ENCODE data around the gene TMEM181.
"Not testable (repeated sequence)": the region's sequence is repeated elsewhere in the genome, so short reads cannot be mapped to it uniquely, and the experiment has no call there.

Gene TMEM181

DNA sequence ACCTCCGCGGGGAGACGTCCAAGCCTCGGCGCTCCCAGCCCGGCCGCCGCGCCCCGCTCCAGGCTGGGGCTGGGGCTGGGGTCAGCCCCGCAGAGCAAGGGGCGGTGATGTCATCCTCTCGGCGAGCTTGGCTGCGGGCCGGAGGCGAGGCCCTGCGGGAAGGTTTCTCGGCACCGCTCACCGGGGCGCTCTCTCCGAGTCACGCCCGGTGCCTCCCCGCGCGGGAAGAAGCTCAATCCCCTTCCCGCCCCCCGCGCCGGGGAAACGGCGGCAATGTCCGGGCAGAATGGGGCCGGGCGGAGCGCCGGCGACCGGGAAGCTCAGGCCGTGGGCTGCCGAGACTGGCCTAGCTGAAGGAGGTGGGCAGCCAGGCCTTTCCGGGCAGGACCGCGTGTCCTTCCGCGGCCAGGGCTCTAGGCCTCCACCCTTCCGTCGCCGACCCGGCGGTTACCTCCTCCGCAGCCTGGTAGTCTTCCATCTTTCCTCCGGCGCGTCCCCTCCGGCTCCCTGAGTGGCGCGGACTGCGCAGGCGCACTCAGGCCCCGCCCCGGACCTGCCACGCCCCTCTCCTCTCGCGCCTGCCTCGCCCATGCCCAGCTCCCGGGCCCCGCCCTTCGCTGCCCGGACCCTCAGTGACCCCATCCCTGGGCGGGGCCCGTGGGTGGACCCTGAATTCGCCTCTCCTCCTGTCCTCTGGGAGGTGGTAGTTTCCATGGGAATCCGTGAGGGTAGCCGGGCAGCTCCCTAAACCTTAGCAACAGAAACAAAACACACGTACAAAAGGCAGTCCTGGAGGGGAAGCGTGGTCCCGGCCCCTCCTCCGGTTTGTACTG, 84.6 kb downstream of the TMEM181 start, which contains the start of gene DYNLT1:
Gene DYNLT1 (minus strand): TSS at position 513 of the 833 bp plus-strand sequence. CDS start 35 bp downstream, at position 478.
- DNase-seq: peak; percentile 87

DNA sequence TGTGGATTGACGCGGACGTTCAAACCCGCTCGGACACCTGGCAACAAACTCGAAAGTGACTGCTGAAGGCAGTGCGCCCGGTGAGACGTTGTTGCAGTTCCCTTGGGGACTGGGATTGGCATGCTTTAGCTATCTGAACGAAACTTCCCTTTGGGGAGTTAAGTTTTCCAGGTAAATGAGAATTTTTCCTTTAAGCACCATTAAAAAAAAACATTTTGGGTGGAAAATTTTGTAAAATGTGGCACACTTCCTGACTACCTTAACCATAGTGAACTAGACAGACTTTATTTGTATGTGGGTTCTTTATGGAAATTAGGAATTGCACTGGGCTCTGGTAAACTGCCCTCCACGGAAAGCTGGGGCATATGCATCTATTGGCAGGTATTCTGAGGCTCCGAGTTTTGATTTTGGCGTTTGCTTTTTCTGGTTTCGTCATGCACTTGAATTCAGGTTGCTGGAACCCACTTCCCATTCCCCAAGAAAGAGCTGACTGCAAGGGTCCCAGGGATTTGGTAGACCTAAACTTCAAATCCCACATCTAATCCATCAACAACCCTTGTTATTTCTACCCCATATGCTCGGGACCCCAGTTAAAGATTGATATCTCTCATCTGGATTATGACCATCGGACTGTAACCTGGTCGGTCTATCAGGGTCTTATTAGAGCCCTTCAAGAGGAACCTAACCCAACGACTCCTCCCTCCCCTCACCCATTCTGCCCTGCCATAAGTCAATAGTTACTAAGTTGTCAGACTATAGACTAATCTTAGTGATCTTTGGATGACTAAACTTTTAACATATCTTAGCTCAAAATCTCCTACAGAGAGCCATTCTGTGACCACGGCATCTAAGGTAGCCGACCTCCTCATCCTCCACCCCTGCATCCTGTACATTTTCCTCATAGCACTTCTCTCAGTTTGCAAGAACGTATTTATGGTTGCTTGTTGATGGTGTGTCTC, 85.5 kb downstream of the TMEM181 start:
- no peak for DNase-seq

DNA sequence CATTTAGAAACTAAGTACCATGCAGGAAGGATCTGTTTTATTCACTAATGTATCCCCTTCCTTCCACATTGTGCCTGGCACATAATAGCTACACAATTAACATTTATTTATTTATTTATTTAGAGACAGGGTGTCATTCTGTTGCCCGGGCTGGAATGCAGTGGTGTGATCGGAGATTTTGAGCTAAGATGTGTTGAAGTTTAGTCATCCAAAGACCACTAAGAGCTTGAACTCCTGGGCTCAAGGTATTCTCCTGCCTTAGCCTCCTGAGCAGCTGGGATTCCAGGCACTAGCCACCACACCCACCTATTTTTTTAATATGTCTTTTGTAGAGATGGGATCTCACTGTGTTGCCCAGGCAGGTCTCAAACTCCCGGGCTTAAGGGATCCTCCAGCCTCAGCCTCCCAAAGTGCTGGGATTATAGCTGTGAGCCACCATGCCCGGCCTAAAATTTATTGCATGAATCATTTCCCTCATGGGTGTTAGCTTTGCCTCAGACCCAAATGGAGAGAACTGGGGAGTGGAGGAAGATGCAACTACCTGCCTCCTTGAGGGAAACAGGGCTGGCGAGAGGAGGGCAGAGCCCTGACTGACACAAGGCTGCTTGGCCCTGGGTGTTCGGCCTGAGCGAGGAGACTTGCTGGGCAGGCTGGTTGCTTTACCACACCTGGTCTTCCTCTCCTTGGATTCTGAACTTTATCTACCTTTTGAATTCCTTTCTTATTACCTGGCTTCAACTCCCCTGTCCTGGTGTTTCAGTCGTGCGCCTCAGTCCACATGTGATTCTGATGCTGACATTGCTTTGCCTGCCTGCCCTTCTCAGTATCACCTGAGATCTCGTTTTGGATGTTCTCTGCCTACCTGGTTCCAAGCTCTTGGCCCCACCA, 86.4 kb downstream of the TMEM181 start:
- no peak for DNase-seq

DNA sequence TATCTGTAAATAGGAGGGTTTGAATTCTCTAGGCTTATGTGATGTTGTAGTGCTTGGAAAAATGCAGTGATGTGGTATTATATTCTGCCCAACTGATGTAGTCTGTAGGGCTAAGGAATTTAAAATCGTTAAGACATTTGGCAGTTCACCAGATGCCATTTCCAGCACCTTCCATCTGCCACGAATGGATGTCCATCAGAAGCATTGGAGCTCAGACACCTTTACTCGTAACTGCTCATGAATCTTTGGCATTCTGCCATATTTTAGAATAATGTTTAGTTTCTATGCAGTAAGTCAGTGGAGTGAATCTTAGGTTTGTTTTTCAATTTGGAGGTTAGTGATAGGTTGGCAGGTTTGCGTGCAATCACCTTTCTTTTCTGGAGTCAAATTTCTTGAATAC, 87.6 kb downstream of the TMEM181 start:
- no peak for DNase-seq

DNA sequence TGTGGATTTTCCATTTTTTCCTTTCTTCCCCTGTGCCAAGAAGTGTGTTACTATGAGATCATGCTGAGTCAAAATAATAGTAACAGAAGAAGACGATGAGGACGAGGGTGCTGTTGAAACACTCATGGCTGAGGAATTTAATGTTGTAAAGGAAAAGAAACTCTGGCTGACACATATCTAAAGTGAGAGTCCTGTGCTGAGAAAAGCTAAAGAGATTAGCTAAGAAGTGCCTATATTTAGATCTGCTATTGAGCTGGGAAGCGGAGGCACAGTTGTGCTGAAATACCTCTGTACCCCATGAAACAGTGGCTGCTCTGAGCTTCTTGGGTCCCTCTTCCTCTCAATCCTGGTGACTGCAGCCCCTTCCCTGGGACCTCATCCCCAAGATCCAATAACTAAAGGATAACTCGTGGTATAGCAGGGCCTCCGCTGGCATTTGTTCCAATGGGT, 88.8 kb downstream of the TMEM181 start:
- no peak for DNase-seq

DNA sequence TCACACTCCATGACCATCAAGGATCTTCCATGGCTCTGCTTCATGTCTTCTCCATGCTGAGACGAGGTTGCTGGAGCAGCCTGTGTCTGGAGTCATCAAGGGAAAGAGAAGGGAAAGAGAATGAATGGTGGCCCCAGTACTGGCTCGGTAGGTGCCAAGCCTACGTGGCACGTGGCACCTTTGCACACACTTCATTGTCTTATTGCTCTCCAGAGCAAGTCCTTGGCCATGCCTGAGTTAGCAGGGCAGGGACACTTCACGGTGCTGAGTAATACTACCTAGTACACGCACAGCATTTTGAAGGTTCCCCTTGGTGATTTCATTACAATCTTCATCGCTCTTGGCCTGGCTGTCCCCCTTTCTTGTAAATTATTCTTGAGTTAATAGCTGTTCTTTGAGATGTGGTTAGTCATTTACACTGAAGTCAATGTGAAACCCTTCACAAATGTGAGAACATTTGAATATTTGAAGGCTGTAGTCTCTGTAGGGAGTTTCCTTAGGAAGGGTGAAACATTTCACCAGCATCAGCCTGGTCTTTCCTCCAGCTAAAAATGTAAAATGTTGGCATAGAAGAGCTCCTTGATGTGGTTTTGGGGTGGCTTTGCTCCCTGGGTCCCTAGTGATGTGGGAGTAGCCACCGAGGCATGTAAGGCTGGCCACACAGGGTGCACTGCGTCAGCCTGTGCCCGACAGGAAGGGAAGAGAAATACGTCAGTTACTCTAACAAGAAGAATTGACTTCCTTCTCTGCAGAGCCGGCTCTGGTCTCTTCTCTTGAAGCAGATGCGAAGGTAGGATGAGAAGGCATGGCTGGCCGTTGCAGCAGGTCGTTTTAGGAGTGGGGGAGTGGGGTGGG, 89.6 kb downstream of the TMEM181 start, which contains the start of gene SYTL3:
Gene SYTL3 (plus strand): TSS at position 766 of the 855 bp plus-strand sequence. CDS start 13,215 bp downstream, outside the sequence.
- no peak for DNase-seq

DNA sequence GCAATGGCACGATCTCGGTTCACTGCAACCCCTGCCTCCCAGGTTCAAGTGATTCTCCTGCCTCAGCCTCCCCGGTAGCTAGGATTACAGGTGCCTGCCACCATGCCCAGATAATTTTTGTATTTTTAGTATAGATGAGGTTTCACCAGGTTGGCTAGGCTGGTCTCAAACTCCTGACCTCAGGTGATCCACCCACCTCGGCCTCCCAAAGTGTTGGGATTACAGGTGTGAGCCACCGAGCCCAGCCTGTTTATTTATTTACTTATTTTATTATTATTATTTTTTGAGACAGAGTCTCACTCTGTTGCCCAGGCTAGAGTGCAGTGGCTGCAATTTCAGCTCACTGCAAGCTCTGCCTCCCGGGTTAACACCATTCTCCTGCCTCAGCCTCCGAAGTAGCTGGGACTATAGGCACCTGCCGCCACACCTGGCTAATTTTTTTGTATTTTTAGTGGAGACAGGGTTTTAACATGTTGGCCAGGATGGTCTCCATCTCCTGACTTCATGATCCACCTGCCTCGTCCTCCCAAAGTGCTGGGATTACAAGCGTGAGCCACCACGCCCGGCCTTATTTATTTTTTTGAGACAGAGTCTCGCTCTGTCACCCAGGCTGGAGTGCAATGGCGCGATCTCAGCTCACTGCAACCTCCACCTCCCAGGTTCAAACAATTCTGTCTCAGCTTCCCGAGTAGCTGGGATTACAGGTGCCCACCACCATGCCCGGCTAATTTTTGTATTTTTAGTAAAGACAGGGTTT, 92.3 kb downstream of the TMEM181 start:
- DNase-seq: not testable (repeated sequence)

DNA sequence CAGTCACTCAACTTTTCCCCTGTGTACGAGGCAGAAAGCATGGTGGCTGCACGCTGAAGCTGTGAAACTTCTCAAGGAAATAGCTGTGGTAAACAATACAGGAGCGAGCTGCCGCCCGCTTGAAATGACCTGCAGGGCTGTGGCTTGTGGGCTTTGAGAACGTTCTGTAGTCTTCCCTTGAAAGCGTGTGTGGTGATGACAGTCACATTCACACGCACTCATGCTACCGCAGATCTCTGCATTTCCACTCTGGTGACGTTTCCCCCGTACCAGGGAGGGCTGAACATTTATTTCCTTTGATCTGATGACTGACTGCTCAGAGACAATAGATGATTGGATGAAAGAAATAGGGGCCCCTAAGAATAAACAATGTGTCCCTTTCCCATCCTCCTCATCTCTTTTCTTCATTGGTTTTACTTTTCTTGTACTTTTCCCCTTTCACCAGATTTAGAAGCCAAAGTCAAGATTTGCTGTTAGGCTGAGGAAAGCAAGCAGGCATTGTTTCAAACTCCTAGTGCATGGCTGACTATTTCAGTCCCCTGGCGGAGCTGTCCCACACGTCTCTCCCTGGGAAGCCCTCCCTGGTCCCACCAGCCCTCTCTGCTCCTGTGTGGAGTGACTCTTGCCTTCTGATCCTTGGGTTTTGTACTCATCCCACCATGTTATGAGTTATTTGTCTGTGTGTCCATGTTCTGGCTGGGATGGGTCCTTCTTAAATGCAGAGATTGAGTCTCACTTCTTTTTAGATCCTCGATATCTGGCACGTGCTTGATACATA, 93.9 kb downstream of the TMEM181 start:
- peak; percentile 78 for DNase-seq

DNA sequence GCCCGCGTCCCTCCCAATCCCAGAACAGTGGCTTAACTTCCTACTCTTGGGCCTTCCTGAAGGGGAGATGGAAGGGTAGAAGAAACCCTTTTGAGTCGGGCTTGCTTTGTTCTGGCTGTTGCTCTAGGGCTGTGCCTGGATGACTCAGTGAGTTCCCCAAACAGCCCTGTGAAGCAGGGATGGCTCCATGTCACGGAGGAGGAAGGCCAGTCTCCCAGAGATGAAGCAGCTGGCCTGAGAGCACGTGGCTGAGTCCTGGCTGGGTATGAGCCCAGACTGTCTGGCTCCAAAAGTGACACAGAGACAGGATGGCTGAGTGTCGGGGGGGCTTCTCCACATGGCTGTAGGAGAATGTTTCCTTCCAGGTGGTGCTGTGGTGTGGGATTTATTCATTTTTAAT, 94.6 kb downstream of the TMEM181 start:
- DNase-seq: no peak

DNA sequence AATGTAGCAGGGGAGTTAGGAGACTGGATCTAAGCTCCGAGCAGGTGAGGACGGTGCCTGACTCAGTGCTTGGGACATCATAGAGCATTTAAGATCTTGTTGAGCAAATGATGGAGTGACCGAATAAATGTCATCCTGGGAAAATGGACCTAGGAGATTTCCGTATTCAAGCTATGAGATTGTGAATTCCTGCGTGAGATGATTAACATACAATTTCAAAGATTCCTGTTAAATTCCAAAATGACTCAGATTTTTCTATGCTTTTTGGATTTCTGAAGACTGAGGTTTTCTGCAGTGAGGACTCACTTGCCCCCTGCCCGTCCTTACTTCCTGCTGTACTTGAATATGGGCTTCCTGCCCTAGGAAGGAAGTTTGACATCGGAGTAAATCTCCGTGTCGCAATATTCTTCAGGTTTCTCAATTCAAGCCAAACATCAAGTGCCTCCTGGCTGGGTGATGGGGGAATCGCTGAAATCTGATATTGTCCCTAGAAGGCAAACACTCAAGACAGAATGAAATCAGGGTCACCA, 95.1 kb downstream of the TMEM181 start:
- DNase-seq: no peak

DNA sequence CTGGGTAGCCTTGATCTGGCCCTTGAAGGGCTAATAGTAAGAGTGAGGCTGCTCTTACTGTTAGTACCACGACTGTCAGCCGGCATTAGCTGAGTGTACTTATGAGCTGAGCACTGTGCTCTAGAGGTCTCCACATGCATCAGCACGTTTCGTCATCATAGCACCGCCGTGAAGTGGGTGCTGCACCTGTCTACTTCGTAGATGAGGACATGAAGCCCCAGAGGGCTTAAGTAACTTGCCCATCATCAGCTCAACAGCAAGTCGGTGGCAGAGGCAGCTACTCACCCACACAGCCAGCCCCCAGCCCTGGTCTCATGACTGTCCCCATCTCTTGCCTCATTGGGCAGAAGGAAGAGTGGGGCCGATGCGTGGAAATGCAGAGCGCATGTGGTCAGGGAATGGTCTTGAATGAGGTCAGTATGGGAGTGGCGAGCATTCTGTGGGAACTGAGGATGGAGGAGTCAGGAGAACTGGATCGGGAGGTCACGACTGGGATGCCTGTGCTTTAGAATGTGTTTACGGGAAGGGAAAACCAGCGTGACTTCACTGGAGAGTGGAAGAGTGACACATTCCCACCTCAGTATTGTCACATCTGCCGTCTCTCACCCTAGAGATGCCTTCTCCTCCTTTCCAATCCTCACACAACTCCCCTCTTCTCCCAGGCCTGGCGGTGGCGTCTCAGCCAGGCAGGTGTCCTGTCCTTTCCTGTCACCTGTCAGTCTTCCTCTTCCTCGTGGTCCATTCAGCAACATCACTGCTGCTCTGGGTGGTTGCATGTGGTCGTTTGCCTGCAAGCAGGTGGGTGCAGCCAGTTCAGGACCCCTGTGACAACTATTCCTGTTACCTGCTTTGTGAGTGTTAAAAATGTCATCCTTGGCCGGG, 95.9 kb downstream of the TMEM181 start:
- DNase-seq: no peak

DNA sequence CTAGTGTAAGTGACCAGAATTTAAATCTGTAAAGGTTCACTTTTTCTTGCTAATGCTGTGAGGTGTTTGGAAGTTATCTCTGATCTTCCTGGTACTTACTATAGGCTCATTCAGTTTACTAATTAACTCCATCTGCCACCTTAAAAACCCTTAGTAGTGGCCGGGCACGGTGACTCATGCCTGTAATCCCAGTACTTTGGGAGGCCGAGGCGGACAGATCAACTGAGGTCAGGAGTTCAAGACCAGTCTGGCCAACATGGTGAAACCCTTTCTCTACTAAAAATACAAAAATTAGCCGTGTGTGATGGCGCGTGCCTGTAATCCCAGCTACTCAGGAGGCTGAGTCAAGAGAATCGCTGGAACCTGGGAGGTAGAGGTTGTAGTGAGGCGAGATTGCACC, 97.1 kb downstream of the TMEM181 start:
- not testable (repeated sequence) for DNase-seq

DNA sequence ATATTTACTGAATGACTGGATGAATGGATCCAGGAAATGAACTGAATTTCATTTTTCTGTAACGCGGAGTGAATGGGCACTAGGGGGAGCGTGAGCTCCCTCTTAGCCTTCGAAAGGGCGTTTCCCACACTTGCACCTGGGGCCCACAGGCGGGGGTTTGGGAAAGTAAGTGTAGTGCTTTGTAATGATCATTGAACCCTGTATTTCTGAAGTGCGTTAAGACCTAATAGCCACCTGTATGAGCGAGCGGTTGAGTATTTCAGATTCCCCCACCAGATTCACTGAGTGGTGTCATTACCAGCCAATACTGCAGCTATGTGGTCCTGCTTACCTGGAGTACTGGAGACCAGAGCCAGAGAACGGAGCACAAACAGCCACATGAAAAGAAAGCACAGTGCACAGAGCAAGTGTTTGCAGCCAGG, 100.5 kb downstream of the TMEM181 start:
- no peak for DNase-seq

DNA sequence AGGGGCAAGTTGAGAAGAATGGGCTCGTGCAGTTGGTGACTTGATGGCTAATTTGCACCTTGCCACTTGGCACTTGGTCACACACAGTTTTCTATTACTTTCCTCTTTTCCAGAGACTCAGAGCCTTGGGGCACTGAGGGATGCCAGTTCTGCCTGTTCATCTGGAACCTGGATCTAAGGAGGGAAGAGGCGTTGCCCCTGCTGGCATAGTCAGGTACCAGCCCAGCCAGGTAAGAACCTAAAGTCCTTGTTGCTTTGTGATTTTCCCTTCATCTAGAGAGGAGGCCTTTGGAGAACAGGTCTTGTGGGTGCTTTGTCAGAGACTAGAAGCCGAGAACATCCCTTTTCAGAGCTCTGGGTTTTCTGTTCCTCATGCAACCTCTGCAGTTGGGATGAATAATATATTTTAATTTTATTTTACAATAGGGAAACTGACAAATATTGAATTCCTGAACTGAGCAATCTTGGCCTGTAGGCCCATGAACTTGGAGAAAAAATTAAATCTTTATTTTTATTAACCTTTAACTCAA, 101.3 kb downstream of the TMEM181 start:
- no peak for DNase-seq

DNA sequence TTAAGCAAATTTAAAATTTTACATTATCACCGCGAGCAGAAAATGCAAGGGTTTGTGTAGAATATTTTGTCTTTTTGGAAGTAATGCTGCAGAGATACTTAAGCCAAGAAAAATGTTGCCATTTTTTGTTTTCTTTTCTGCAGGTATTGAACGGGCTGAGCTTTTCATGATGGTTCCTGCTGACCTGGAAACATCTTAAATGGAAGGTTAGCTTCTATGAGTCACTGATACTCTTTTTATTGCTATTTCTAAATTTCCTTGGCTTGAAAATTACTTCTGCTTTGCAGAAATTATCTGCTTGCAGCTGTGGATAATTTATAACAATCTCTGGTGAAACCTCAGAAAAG, 102.7 kb downstream of the TMEM181 start:
- no peak for DNase-seq

DNA sequence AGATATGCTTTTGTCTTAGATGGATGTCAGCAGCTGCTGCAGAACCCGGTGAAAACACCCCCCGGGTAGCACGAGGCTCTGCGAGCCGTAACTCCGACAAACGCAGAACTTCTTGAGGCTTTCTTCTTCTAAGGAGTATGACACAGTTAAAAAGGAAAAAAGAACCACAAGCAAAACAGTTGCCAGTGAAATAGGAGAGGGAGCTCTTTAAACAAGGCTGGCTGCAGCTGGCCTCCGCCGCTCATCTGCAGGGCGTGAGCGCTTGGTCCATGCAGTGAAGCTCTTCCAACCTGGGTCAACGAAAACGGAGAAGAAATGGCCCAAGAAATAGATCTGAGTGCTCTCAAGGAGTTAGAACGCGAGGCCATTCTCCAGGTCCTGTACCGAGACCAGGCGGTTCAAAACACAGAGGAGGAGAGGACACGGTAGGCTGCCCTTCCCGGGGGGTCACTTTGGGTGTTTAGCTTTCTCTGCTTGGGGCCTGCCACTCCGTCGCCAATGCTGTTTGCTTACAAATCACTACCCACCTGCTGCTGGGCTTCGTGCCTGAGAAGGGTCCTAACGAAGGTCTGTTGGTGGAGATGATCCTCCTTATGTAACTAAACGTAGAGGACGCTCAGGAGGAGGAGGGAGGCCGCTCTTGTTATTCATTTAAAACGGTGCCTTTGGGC, 103.2 kb downstream of the TMEM181 start:
- DNase-seq: no peak

DNA sequence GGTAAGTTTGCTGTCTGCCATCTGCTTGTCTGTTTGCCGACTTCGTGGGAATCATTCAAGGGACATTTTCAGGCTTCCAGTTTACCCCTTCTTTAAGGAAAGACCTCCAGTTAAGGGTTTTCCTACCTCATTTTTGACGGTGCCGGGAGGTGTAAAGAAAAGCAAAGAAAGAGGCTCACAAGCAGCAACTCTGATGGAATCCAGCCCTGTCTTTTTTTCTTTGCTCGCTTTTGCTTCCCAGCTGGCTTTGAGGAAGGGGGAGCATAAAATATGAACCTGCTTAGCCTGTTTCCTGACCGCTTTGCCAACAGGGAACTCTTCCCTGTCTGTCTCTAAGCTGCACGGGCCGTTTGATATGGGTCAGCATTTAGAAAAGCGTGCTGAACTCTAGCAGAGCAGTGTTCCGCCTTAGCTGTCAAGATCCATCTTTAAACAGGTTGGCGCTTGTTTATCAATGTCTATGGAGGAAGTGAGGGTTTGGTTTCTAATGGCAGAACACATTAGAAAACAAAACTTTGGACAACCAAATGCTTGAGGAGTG, 103.8 kb downstream of the TMEM181 start:
- DNase-seq: no peak

All from activated T-cell treated with anti-CD3 and anti-CD28 coated beads for 4 hours (primary cell).